DND-41 (cell line): Measurements from ENCODE around the gene H6PD.

ENCODE experiments used
- CTCF ChIP-seq: IDR thresholded peaks from 2 replicates; pipeline ENCODE4 v1.5.1; 2012; ENCODE audit warnings: borderline replicate concordance, low read length, moderate library complexity, mild to moderate bottlenecking; ENCODE audit not compliant: poor library complexity, severe bottlenecking; ENCODE audit errors: extremely low read depth
- EZH2 ChIP-seq: IDR thresholded peaks from 3 replicates; pipeline ENCODE4 v1.6.1; 2012; ENCODE audit warnings: borderline replicate concordance, low read depth, mild to moderate bottlenecking, moderate library complexity, low read length, inconsistent platforms; ENCODE audit not compliant: severe bottlenecking

GRCh38 chr1:9293241-9293532 is 58.6 kb downstream of the H6PD start:
- no peak for TF ChIP-seq CTCF
- TF ChIP-seq EZH2, result no peak
